ENCODE data around the gene SOX15.

- TF ChIP-seq TAF1 (IDR thresholded peaks at IDR 0.05; ENCODE audit: low read depth) (no peak), CTCF (IDR thresholded peaks at IDR 0.05; ENCODE audit: poor library complexity, severe bottlenecking) (no peak)
Measured at GRCh38 chr17:7551396-7551795, 38.5 kb downstream of the SOX15 start.
